ENCODE results near the gene ADAMTS9.

The ADAMTS9 gene

GRCh38 chr3:64541803-64542202 lies 146.0 kb downstream of the ADAMTS9 start:
- Histone ChIP-seq H2BK5ac (ENCODE audit: low read length) (no peak overlapping the region), H3K18ac (ENCODE audit: low read length) (no peak overlapping the region), H4K8ac (ENCODE audit: low read depth, low read length) (no peak overlapping the region), H3K27me3 (ENCODE audit: control insufficient read depth in 3 of 3, insufficient read depth in 3 of 3, low read depth in 1 of 3, low read length in 3 of 3) (no peaks in the 10 kb centered on the region), H2BK120ac (ENCODE audit: low read depth, low read length) (no peak overlapping the region), H3K14ac (ENCODE audit: low read length) (no peak overlapping the region), H3K4me1 (ENCODE audit: control insufficient read depth in 2 of 2, insufficient read depth in 1 of 2, low read depth in 1 of 2, low read length in 2 of 2) (peaks cover 3 to 6% of the 10 kb centered on the region in 2 donors), H2BK12ac (ENCODE audit: low read length) (no peak overlapping the region), H3K36me3 (replicated peaks in 1 of 2; ENCODE audit: control insufficient read depth in 2 of 2, insufficient read depth in 2 of 2, low read length in 2 of 2) (peaks cover 17 to 21% of the 10 kb centered on the region in 2 donors), H3K23ac (ENCODE audit: low read depth, low read length, poor library complexity) (no peak overlapping the region), H2AK5ac (ENCODE audit: low read depth, low read length) (no peak overlapping the region), H3K27ac (replicated peaks; ENCODE audit: low read length) (no peak overlapping the region), H3K4me2 (ENCODE audit: insufficient read depth, low read length, poor library complexity, severe bottlenecking) (no peak overlapping the region), H4K91ac (ENCODE audit: low read depth, low read length, poor library complexity) (no peak overlapping the region), H3K4me3 (ENCODE audit: low read length in 2 of 2) (no peak overlapping the region), H2AFZ (ENCODE audit: low read length) (no peak overlapping the region), H3K9ac (ENCODE audit: low read depth, low read length, poor library complexity) (no peak overlapping the region), H2BK15ac (ENCODE audit: low read length) (no peak overlapping the region), H3K9me3 (replicated peaks in 1 of 2; ENCODE audit: control insufficient read depth in 2 of 2, insufficient read depth in 1 of 2, low read depth in 1 of 2, low read length in 2 of 2) (peaks cover 0 to 1% of the 10 kb centered on the region in 2 donors), H3K4ac (ENCODE audit: low read length) (no peak overlapping the region), H3K79me1 (ENCODE audit: low read depth, low read length) (no peaks in the 10 kb centered on the region)
- no peak for DNase-seq (ENCODE audit: low spot score)
- WGBS, 2 donors (ENCODE audit: extremely low coverage in 2 of 2, insufficient read length in 2 of 2, insufficient replicate concordance in 1 of 2) = no CpG with 5 or more reads among the region's 4 CpGs

GRCh38 chr3:64539451-64540196 lies 148.2 kb downstream of the ADAMTS9 start:
- Histone ChIP-seq H4K91ac (ENCODE audit: low read depth, low read length, poor library complexity) (no peak overlapping the region), H4K8ac (ENCODE audit: low read depth, low read length) (no peak overlapping the region), H3K27ac (replicated peaks; ENCODE audit: low read length) (no peak overlapping the region), H3K23ac (ENCODE audit: low read depth, low read length, poor library complexity) (no peak overlapping the region), H3K4me1 (ENCODE audit: control insufficient read depth in 2 of 2, insufficient read depth in 1 of 2, low read depth in 1 of 2, low read length in 2 of 2) (no peaks in the 10 kb centered on the region), H2BK15ac (ENCODE audit: low read length) (no peak overlapping the region), H3K36me3 (replicated peaks in 1 of 2; ENCODE audit: control insufficient read depth in 2 of 2, insufficient read depth in 2 of 2, low read length in 2 of 2) (peaks cover 17 to 21% of the 10 kb centered on the region in 2 donors), H2AFZ (ENCODE audit: low read length) (no peak overlapping the region), H3K27me3 (ENCODE audit: control insufficient read depth in 3 of 3, insufficient read depth in 3 of 3, low read depth in 1 of 3, low read length in 3 of 3) (no peaks in the 10 kb centered on the region), H2BK5ac (ENCODE audit: low read length) (no peak overlapping the region), H2BK12ac (ENCODE audit: low read length) (no peak overlapping the region), H3K9me3 (replicated peaks in 1 of 2; ENCODE audit: control insufficient read depth in 2 of 2, insufficient read depth in 1 of 2, low read depth in 1 of 2, low read length in 2 of 2) (peaks cover 0 to 1% of the 10 kb centered on the region in 2 donors), H2AK5ac (ENCODE audit: low read depth, low read length) (no peak overlapping the region), H3K79me1 (ENCODE audit: low read depth, low read length) (no peaks in the 10 kb centered on the region), H3K14ac (ENCODE audit: low read length) (no peak overlapping the region), H3K9ac (ENCODE audit: low read depth, low read length, poor library complexity) (no peak overlapping the region), H3K4ac (ENCODE audit: low read length) (no peak overlapping the region), H3K4me2 (ENCODE audit: insufficient read depth, low read length, poor library complexity, severe bottlenecking) (no peak overlapping the region), H3K4me3 (ENCODE audit: low read length in 2 of 2) (no peak overlapping the region), H2BK120ac (ENCODE audit: low read depth, low read length) (no peak overlapping the region), H3K18ac (ENCODE audit: low read length) (no peak overlapping the region)
- no peak for DNase-seq (ENCODE audit: low spot score)
- WGBS, 2 donors (ENCODE audit: extremely low coverage in 2 of 2, insufficient read length in 2 of 2, insufficient replicate concordance in 1 of 2) = no CpG with 5 or more reads among the region's 10 CpGs

GRCh38 chr3:64536166-64536565 lies 151.6 kb downstream of the ADAMTS9 start:
- H3K27ac ChIP-seq (replicated peaks; ENCODE audit: low read length) = no peak overlapping the region
- H3K18ac ChIP-seq (ENCODE audit: low read length) = no peak overlapping the region
- H3K4ac ChIP-seq (ENCODE audit: low read length) = no peak overlapping the region
- DNase-seq (ENCODE audit: low spot score) = no peak
- no peak overlapping the region for H2BK15ac ChIP-seq (ENCODE audit: low read length)
- no peak overlapping the region for H2BK120ac ChIP-seq (ENCODE audit: low read depth, low read length)
- peaks cover 0 to 1% of the 10 kb centered on the region in 2 donors for H3K9me3 ChIP-seq (replicated peaks in 1 of 2; ENCODE audit: control insufficient read depth in 2 of 2, insufficient read depth in 1 of 2, low read depth in 1 of 2, low read length in 2 of 2)
- H3K4me3 ChIP-seq (ENCODE audit: low read length in 2 of 2) = no peak overlapping the region
- H3K79me1 ChIP-seq (ENCODE audit: low read depth, low read length) = no peaks in the 10 kb centered on the region
- H4K8ac ChIP-seq (ENCODE audit: low read depth, low read length) = no peak overlapping the region
- H3K23ac ChIP-seq (ENCODE audit: low read depth, low read length, poor library complexity) = no peak overlapping the region
- H3K14ac ChIP-seq (ENCODE audit: low read length) = no peak overlapping the region
- no peaks in the 10 kb centered on the region for H3K4me1 ChIP-seq (ENCODE audit: control insufficient read depth in 2 of 2, insufficient read depth in 1 of 2, low read depth in 1 of 2, low read length in 2 of 2)
- H2BK12ac ChIP-seq (ENCODE audit: low read length) = no peak overlapping the region
- no peaks in the 10 kb centered on the region for H3K27me3 ChIP-seq (ENCODE audit: control insufficient read depth in 3 of 3, insufficient read depth in 3 of 3, low read depth in 1 of 3, low read length in 3 of 3)
- peaks cover 15 to 17% of the 10 kb centered on the region in 2 donors for H3K36me3 ChIP-seq (replicated peaks in 1 of 2; ENCODE audit: control insufficient read depth in 2 of 2, insufficient read depth in 2 of 2, low read length in 2 of 2)
- H2BK5ac ChIP-seq (ENCODE audit: low read length) = no peak overlapping the region
- no peak overlapping the region for H4K91ac ChIP-seq (ENCODE audit: low read depth, low read length, poor library complexity)
- WGBS, 2 donors (ENCODE audit: extremely low coverage in 2 of 2, insufficient read length in 2 of 2, insufficient replicate concordance in 1 of 2) = no CpG with 5 or more reads among the region's 2 CpGs
- no peak overlapping the region for H2AFZ ChIP-seq (ENCODE audit: low read length)
- H2AK5ac ChIP-seq (ENCODE audit: low read depth, low read length) = no peak overlapping the region
- H3K4me2 ChIP-seq (ENCODE audit: insufficient read depth, low read length, poor library complexity, severe bottlenecking) = no peak overlapping the region
- H3K9ac ChIP-seq (ENCODE audit: low read depth, low read length, poor library complexity) = no peak overlapping the region

- no peak overlapping the region for H3K4ac ChIP-seq (ENCODE audit: low read length)
- no peaks in the 10 kb centered on the region for H3K4me1 ChIP-seq (ENCODE audit: control insufficient read depth in 2 of 2, insufficient read depth in 1 of 2, low read depth in 1 of 2, low read length in 2 of 2)
- H3K4me2 ChIP-seq (ENCODE audit: insufficient read depth, low read length, poor library complexity, severe bottlenecking) = no peak overlapping the region
- H4K91ac ChIP-seq (ENCODE audit: low read depth, low read length, poor library complexity) = no peak overlapping the region
- no peaks in the 10 kb centered on the region for H3K79me1 ChIP-seq (ENCODE audit: low read depth, low read length)
- no peak overlapping the region for H3K23ac ChIP-seq (ENCODE audit: low read depth, low read length, poor library complexity)
- peak overlapping the region; percentile 41 for H3K27ac ChIP-seq (replicated peaks; ENCODE audit: low read length)
- WGBS, 2 donors (ENCODE audit: extremely low coverage in 2 of 2, insufficient read length in 2 of 2, insufficient replicate concordance in 1 of 2) = no CpG with 5 or more reads among the region's 14 CpGs
- no peak overlapping the region for H3K18ac ChIP-seq (ENCODE audit: low read length)
- no peak overlapping the region for H3K9ac ChIP-seq (ENCODE audit: low read depth, low read length, poor library complexity)
- peak overlapping the region; percentile 73 for H2AFZ ChIP-seq (ENCODE audit: low read length)
- no peak overlapping the region for H2BK120ac ChIP-seq (ENCODE audit: low read depth, low read length)
- H3K27me3 ChIP-seq (ENCODE audit: control insufficient read depth in 3 of 3, insufficient read depth in 3 of 3, low read depth in 1 of 3, low read length in 3 of 3) = no peaks in the 10 kb centered on the region
- H4K8ac ChIP-seq (ENCODE audit: low read depth, low read length) = no peak overlapping the region
- H2AK5ac ChIP-seq (ENCODE audit: low read depth, low read length) = no peak overlapping the region
- H3K9me3 ChIP-seq (replicated peaks in 1 of 2; ENCODE audit: control insufficient read depth in 2 of 2, insufficient read depth in 1 of 2, low read depth in 1 of 2, low read length in 2 of 2) = no peaks in the 10 kb centered on the region
- no peak overlapping the region for H3K4me3 ChIP-seq (ENCODE audit: low read length in 2 of 2)
- H3K36me3 ChIP-seq (replicated peaks in 1 of 2; ENCODE audit: control insufficient read depth in 2 of 2, insufficient read depth in 2 of 2, low read length in 2 of 2) = peaks cover under 1 to 3% of the 10 kb centered on the region in 2 donors
- H2BK5ac ChIP-seq (ENCODE audit: low read length) = no peak overlapping the region
- no peak overlapping the region for H2BK12ac ChIP-seq (ENCODE audit: low read length)
- no peak overlapping the region for H3K14ac ChIP-seq (ENCODE audit: low read length)
- no peak overlapping the region for H2BK15ac ChIP-seq (ENCODE audit: low read length)
- peak; percentile 85 for DNase-seq (ENCODE audit: low spot score)
Measured at GRCh38 chr3:64533617-64534317, 154.0 kb downstream of the ADAMTS9 start.

Measured in neuronal stem cell (in vitro differentiated cells).